GM21423 (cell line): ENCODE results near the gene NDUFAF2.
"Not testable (repeated sequence)": the region's sequence is repeated elsewhere in the genome, so short reads cannot be mapped to it uniquely, and the experiment has no call there.

Experiments
- ATAC-seq: cut with Tn5 transposase; IDR thresholded peaks from one replicate; pipeline ENCODE4 v1.9.1; 2021; ENCODE audit warnings: mild to moderate bottlenecking, moderate library complexity; ENCODE audit not compliant: unreplicated experiment

NDUFAF2 gene

GRCh38 chr5:61047346-61047745 lies 102.3 kb downstream of the NDUFAF2 start:
- no peak for ATAC-seq

GRCh38 chr5:61048534-61048933 lies 103.5 kb downstream of the NDUFAF2 start:
- ATAC-seq: no peak

GRCh38 chr5:61050292-61050691 lies 105.3 kb downstream of the NDUFAF2 start:
- ATAC-seq: no peak

GRCh38 chr5:61051267-61051666 lies 106.3 kb downstream of the NDUFAF2 start:
- no peak for ATAC-seq

- no peak for ATAC-seq
These were observed 107.9 kb downstream of the NDUFAF2 start for GRCh38 chr5:61052882-61053281.

GRCh38 chr5:61053937-61054336 lies 108.9 kb downstream of the NDUFAF2 start:
- ATAC-seq: no peak

GRCh38 chr5:61055434-61056006 lies 110.5 kb downstream of the NDUFAF2 start:
- no peak for ATAC-seq

GRCh38 chr5:61059499-61059898 lies 114.5 kb downstream of the NDUFAF2 start:
- ATAC-seq: no peak

GRCh38 chr5:61069150-61069549 lies 124.1 kb downstream of the NDUFAF2 start:
- no peak for ATAC-seq

GRCh38 chr5:61071526-61071925 lies 126.5 kb downstream of the NDUFAF2 start:
- ATAC-seq: no peak

- no peak for ATAC-seq
These were observed 131.6 kb downstream of the NDUFAF2 start for GRCh38 chr5:61076626-61077025.

GRCh38 chr5:61081741-61082140 lies 136.7 kb downstream of the NDUFAF2 start:
- ATAC-seq: no peak

- ATAC-seq: no peak
These were observed 137.7 kb downstream of the NDUFAF2 start for GRCh38 chr5:61082516-61083280.

- no peak for ATAC-seq
These were observed 139.7 kb downstream of the NDUFAF2 start for GRCh38 chr5:61084658-61085057.

- no peak for ATAC-seq
These were observed 140.9 kb downstream of the NDUFAF2 start for GRCh38 chr5:61085885-61086284.

- no peak for ATAC-seq
These were observed 142.9 kb downstream of the NDUFAF2 start for GRCh38 chr5:61087921-61088320.

- ATAC-seq: no peak
These were observed 144.3 kb downstream of the NDUFAF2 start for GRCh38 chr5:61089351-61089750.

GRCh38 chr5:61093046-61093771 lies 148.2 kb downstream of the NDUFAF2 start:
- not testable (repeated sequence) for ATAC-seq

- ATAC-seq: no peak
These were observed 152.5 kb downstream of the NDUFAF2 start for GRCh38 chr5:61097465-61097864.

GRCh38 chr5:61098251-61098995 lies 153.4 kb downstream of the NDUFAF2 start:
- ATAC-seq: no peak

- ATAC-seq: no peak
These were observed 155.4 kb downstream of the NDUFAF2 start for GRCh38 chr5:61100437-61100836.
